Keratinocyte (primary cell): ENCODE results near the gene SYNDIG1. TPM values are rescaled to one million over a fixed set of nuclear protein-coding genes. Genes with fewer than 3 reads are reported as not detected.

Experiments used
- DNase-seq: peaks from one replicate; pipeline ENCODE4 v3.0.0-alpha.2; 2011; ENCODE audit warnings: low read depth, missing footprints, low spot score
- FAIRE-seq: peaks from 2 replicates; lab custom pipeline; 2011; peaks lifted over from hg19 to GRCh38; lab: Jason Lieb, UNC
- H2AFZ ChIP-seq: 2 replicates; pipeline ENCODE4 v1.6.0; 2012; ENCODE audit warnings: low read length, control low read depth, inconsistent platforms; ENCODE audit not compliant: control insufficient read depth
- H3K27ac ChIP-seq: 2 replicates; pipeline ENCODE4 v1.5.1; 2011; ENCODE audit warnings: low read length; ENCODE audit not compliant: control insufficient read depth, insufficient read depth
- H3K27me3 ChIP-seq: 3 replicates; pipeline ENCODE4 v1.6.0; 2011; ENCODE audit warnings: low read length; ENCODE audit not compliant: control insufficient read depth, insufficient read depth; ENCODE audit errors: extremely low read depth
- H3K36me3 ChIP-seq, 2 experiments: 2 replicates in 1 of 2; 3 replicates in 1 of 2; pipeline ENCODE4 v1.5.1; 2011; ENCODE audit warnings: low read length in 2 of 2, mild to moderate bottlenecking in 1 of 2; ENCODE audit not compliant: control insufficient read depth in 2 of 2, insufficient read depth in 2 of 2; ENCODE audit errors: extremely low read depth in 1 of 2
- H3K4me1 ChIP-seq: 3 replicates; pipeline ENCODE4 v1.5.1; 2011; ENCODE audit warnings: low read length; ENCODE audit not compliant: control insufficient read depth, insufficient read depth; ENCODE audit errors: extremely low read depth
- H3K4me2 ChIP-seq: 3 replicates; pipeline ENCODE4 v1.6.0; 2011; ENCODE audit warnings: low read depth, low read length; ENCODE audit not compliant: control insufficient read depth, insufficient read depth; ENCODE audit errors: extremely low read depth
- H3K4me3 ChIP-seq, 3 experiments: fragments of 200-600 bp in 1 of 3; sonication (generic) in 1 of 3; 2 replicates in 2 of 3; 3 replicates in 1 of 3; pipeline ENCODE4 v1.5.1; 2011 to 2016; ENCODE audit warnings: low read length in 3 of 3, mild to moderate bottlenecking in 3 of 3, control low read depth in 2 of 3, inconsistent platforms in 1 of 3, low read depth in 1 of 3, mixed read lengths in 1 of 3, mixed run types in 1 of 3, moderate library complexity in 1 of 3; ENCODE audit not compliant: control insufficient read depth in 2 of 3, insufficient read depth in 2 of 3; ENCODE audit errors: extremely low read depth in 1 of 3
- H3K79me2 ChIP-seq: 2 replicates; pipeline ENCODE4 v1.6.0; 2012; ENCODE audit warnings: low read length; ENCODE audit not compliant: control insufficient read depth, insufficient read depth
- H3K9ac ChIP-seq: 3 replicates; pipeline ENCODE4 v1.6.0; 2011; ENCODE audit warnings: low read length; ENCODE audit not compliant: control insufficient read depth, insufficient read depth; ENCODE audit errors: extremely low read depth
- H3K9me1 ChIP-seq: 3 replicates; pipeline ENCODE4 v1.6.0; 2011; ENCODE audit warnings: low read length; ENCODE audit not compliant: control insufficient read depth, insufficient read depth; ENCODE audit errors: extremely low read depth
- H3K9me3 ChIP-seq: 2 replicates; pipeline ENCODE4 v1.5.1; 2012; ENCODE audit warnings: low read depth, low read length; ENCODE audit not compliant: control insufficient read depth
- H4K20me1 ChIP-seq: 3 replicates; pipeline ENCODE4 v1.6.0; 2011; ENCODE audit warnings: low read length; ENCODE audit not compliant: control insufficient read depth, insufficient read depth; ENCODE audit errors: extremely low read depth
- CTCF ChIP-seq, 3 experiments: IDR thresholded peaks in 1 of 3; conservative IDR thresholded peaks in 1 of 3; optimal IDR thresholded peaks in 1 of 3; 2 replicates in 2 of 3; 3 replicates in 1 of 3; pipeline versions ENCODE3 to v1.5.1; 2011; ENCODE audit warnings: low read length in 3 of 3, mild to moderate bottlenecking in 3 of 3, moderate library complexity in 2 of 3, control low read depth in 1 of 3, inconsistent platforms in 1 of 3; ENCODE audit not compliant: insufficient read depth in 2 of 3; ENCODE audit errors: extremely low read depth in 1 of 3
- EZH2 ChIP-seq: IDR thresholded peaks from one replicate; pipeline ENCODE4 v1.6.1; 2012; ENCODE audit warnings: inconsistent platforms, mild to moderate bottlenecking, low read length, moderate library complexity
- dilution Hi-C: fragments of 300-500 bp; cut with MboI; formaldehyde crosslinking; loops from one replicate; pipeline ENCODE4 v1.7.0; 2020; ENCODE audit warnings: low sequenced_read_pairs; ENCODE audit not compliant: extremely low pct_ligation_motif_present
- polyA plus RNA-seq, 5 experiments: library from polyadenylated mRNA; depleted of rRNA in 3 of 5; stranded (reverse) in 3 of 5; stranded (forward) in 1 of 5; unstranded in 1 of 5; fragments of >200 nt; gene quantifications; 1 replicate in 1 of 5; 2 replicates in 3 of 5; 3 replicates in 1 of 5; pipeline versions ENCODE4 v1.2.1 to v1.2.3, GENCODE V29; 2011 to 2012; ENCODE audit warnings: missing spikeins in 2 of 5, low read depth in 1 of 5, low replicate concordance in 1 of 5

The SYNDIG1 gene
- polyA plus RNA-seq, 1 donor (not counting 4 experiments of a cell fraction or from before 2014, with no cell fraction given) = 0.38 TPM

- Histone ChIP-seq H3K79me2 (no peaks in the 10 kb centered on the region), H3K4me1 (no peaks in the 10 kb centered on the region), H3K9me3 (no peaks in the 10 kb centered on the region), H3K27me3 (no peaks in the 10 kb centered on the region), H3K9me1 (no peaks in the 10 kb centered on the region), H3K36me3 (no peaks in the 10 kb centered on the region), H3K27ac (no peak overlapping the region), H3K4me2 (no peak overlapping the region), H3K4me3 (no peak overlapping the region), H3K9ac (no peak overlapping the region), H4K20me1 (no peaks in the 10 kb centered on the region), H2AFZ (no peak overlapping the region)
- DNase-seq (no peak), FAIRE-seq (no peak)
- TF ChIP-seq EZH2 (no peak), CTCF (optimal IDR thresholded peaks at IDR 0.05 in 1 of 3, IDR thresholded peaks at IDR 0.05 in 1 of 3, conservative IDR thresholded peaks at IDR 0.05 in 1 of 3; ENCODE audit: extremely low read depth in 1 of 3, insufficient read depth in 2 of 3, low read length in 3 of 3) (no peak)
- dilution Hi-C loops = no loop called here
These were observed 183.9 kb downstream of the SYNDIG1 start for GRCh38 chr20:24653306-24653705.

- Histone ChIP-seq H3K9me1 (no peaks in the 10 kb centered on the region), H3K79me2 (no peaks in the 10 kb centered on the region), H2AFZ (no peak overlapping the region), H3K4me2 (no peak overlapping the region), H3K36me3 (no peaks in the 10 kb centered on the region), H3K27ac (no peak overlapping the region), H3K4me3 (no peak overlapping the region), H4K20me1 (no peaks in the 10 kb centered on the region), H3K4me1 (no peaks in the 10 kb centered on the region), H3K9me3 (no peaks in the 10 kb centered on the region), H3K27me3 (no peaks in the 10 kb centered on the region), H3K9ac (no peak overlapping the region)
- dilution Hi-C loops = no loop called here
- FAIRE-seq (no peak), DNase-seq (no peak)
- no peak for TF ChIP-seq EZH2
- no peak for TF ChIP-seq CTCF (optimal IDR thresholded peaks at IDR 0.05 in 1 of 3, IDR thresholded peaks at IDR 0.05 in 1 of 3, conservative IDR thresholded peaks at IDR 0.05 in 1 of 3; ENCODE audit: extremely low read depth in 1 of 3, insufficient read depth in 2 of 3, low read length in 3 of 3)
These were observed 185.0 kb downstream of the SYNDIG1 start for GRCh38 chr20:24654425-24654824.
